LoVo (cell line): Measurements from ENCODE around the gene CPTP.
A peak's percentile ranks its signal among the peaks of the same experiment; 100 is the strongest.

ENCODE experiments used
- DNase-seq: peaks from one replicate; pipeline ENCODE4 v3.0.0-alpha.2; 2016; ENCODE audit warnings: low spot score

The CPTP gene

GRCh38 chr1:1335792-1336248, 11.2 kb downstream of the CPTP start:
- DNase-seq, result no peak

- no peak for DNase-seq
These were observed 11.8 kb downstream of the CPTP start for GRCh38 chr1:1336446-1336845.

- DNase-seq, result no peak
These were observed 12.6 kb downstream of the CPTP start for GRCh38 chr1:1336931-1337792.

GRCh38 chr1:1337793-1338147, 13.2 kb downstream of the CPTP start:
- no peak for DNase-seq

GRCh38 chr1:1338278-1338677, 13.7 kb downstream of the CPTP start:
- no peak for DNase-seq

GRCh38 chr1:1340185-1340584, 15.6 kb downstream of the CPTP start:
- DNase-seq, result no peak

GRCh38 chr1:1340791-1341548, 16.4 kb downstream of the CPTP start:
- no peak for DNase-seq

- no peak for DNase-seq
These were observed 17.0 kb downstream of the CPTP start for GRCh38 chr1:1341549-1342021.

- no peak for DNase-seq
These were observed 17.5 kb downstream of the CPTP start for GRCh38 chr1:1342061-1342562.

GRCh38 chr1:1342584-1343115, 18.0 kb downstream of the CPTP start:
- no peak for DNase-seq

- no peak for DNase-seq
These were observed 19.3 kb downstream of the CPTP start for GRCh38 chr1:1343811-1344421.

- DNase-seq, result peak; percentile 80
These were observed 20.2 kb downstream of the CPTP start for GRCh38 chr1:1344655-1345361.

- DNase-seq, result no peak
These were observed 20.8 kb downstream of the CPTP start for GRCh38 chr1:1345384-1345783.

- DNase-seq, result no peak
These were observed 21.4 kb downstream of the CPTP start for GRCh38 chr1:1345860-1346500.

GRCh38 chr1:1346501-1346890, 21.9 kb downstream of the CPTP start:
- no peak for DNase-seq

GRCh38 chr1:1347026-1347595, 22.5 kb downstream of the CPTP start:
- no peak for DNase-seq

GRCh38 chr1:1347663-1348419, 23.2 kb downstream of the CPTP start:
- peak; percentile 57 for DNase-seq

- DNase-seq, result no peak
These were observed 24.0 kb downstream of the CPTP start for GRCh38 chr1:1348420-1349255.
